Neural progenitor cell (in vitro differentiated cells): ENCODE results near the gene FAM219A.

Experiments used
- EZH2phosphoT487 ChIP-seq: fragments of 200-600 bp; sonication (generic); IDR thresholded peaks from 2 replicates; pipeline ENCODE4 v1.6.1; 2017; ENCODE audit warnings: antibody characterized with exemption
- TF ChIP-seq, protein P1 (sequence below): fragments of 200-600 bp; sonication (generic); IDR thresholded peaks from 2 replicates; pipeline ENCODE4 v1.5.1; 2017; ENCODE audit warnings: antibody characterized with exemption, mild to moderate bottlenecking

DNA sequence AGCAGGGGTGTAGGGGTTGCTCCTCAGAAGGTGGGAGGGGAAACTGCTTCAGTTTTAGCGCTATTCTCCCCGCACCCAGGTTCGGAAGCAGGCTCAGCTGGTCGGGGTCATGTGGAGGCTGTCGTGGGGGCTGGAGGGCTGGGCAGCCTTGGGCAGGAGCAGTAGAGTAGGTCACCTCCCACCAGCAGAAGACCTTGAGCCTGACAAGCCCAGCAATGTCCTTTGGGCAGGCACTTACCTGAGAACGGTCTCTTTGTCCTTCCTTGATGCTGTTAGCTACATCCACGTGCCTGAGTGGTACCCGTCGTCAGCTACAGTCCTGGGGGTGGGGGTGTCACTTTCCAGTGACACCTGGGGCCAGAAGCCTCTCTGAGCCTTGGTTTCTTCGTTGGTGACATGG lies 44.1 kb upstream of the FAM219A start:
- TF ChIP-seq, protein P1, sequence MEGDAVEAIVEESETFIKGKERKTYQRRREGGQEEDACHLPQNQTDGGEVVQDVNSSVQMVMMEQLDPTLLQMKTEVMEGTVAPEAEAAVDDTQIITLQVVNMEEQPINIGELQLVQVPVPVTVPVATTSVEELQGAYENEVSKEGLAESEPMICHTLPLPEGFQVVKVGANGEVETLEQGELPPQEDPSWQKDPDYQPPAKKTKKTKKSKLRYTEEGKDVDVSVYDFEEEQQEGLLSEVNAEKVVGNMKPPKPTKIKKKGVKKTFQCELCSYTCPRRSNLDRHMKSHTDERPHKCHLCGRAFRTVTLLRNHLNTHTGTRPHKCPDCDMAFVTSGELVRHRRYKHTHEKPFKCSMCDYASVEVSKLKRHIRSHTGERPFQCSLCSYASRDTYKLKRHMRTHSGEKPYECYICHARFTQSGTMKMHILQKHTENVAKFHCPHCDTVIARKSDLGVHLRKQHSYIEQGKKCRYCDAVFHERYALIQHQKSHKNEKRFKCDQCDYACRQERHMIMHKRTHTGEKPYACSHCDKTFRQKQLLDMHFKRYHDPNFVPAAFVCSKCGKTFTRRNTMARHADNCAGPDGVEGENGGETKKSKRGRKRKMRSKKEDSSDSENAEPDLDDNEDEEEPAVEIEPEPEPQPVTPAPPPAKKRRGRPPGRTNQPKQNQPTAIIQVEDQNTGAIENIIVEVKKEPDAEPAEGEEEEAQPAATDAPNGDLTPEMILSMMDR = no peak
- TF ChIP-seq EZH2phosphoT487 = no peak
